RPMI7951 (cell line): ENCODE data around the gene NTM. TPM values are rescaled to one million over a fixed set of nuclear protein-coding genes. Genes with fewer than 3 reads are reported as not detected.

Experiments
- DNase-seq: peaks from one replicate; pipeline ENCODE4 v3.0.0-alpha.2; 2012; ENCODE audit warnings: low read depth
- total RNA-seq: library from RNA; depleted of rRNA; stranded (reverse); fragments of >200 nt; shearing (Covaris generic); gene quantifications from 2 replicates; pipeline ENCODE4 v1.2.3, GENCODE V29; 2014

The NTM gene
- total RNA-seq, 1 experiment from 2014 or later: 47.8 TPM

DNA sequence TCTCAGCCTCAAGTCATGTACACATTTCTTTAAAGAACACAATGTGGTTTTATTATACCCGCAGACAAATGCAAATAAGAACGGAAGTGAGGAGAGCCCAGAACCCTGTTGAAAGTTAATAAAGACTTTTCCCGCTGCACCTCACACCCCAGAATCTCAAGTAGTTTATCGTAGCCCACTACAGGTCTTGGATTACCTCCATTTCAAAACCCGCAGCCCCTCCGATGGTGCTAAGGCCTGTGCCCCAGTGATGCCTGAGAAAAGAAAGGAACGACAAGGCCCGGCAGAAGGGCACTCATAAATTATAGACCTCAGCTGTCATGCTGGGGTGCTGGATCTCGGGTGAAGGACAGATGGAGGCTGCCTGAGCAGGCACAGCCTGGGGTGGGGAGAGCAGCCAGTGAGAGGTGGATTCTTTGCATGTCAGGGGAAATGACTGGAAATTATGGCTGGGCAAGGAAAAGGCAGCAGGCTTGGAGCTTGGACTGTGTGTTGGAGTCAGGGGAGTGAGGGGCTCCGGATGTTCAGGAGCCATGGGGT lies 354.1 kb downstream of the NTM start:
- no peak for DNase-seq

DNA sequence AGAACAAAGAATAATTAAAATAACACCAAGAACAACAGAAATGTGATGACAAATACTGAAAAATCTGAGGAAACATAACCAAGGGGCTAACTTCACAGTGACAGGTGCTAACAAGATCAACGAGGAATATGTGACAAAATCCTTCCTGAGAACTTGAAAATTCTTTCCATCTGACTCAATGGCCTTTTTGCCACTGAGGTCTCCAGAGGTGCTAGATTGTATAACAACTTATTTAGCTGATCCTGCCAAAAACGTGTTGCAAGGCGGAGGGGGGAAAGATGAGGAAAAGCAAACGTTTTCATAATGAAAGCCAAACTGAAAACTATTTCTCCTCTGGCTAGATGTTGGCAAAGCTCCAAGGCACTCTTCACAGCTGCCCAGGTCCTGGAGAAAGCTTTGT lies 364.5 kb downstream of the NTM start:
- DNase-seq: no peak

- DNase-seq: peak; percentile 53
Measured at GRCh38 chr11:131737357-131737756, 366.9 kb downstream of the NTM start.

DNA sequence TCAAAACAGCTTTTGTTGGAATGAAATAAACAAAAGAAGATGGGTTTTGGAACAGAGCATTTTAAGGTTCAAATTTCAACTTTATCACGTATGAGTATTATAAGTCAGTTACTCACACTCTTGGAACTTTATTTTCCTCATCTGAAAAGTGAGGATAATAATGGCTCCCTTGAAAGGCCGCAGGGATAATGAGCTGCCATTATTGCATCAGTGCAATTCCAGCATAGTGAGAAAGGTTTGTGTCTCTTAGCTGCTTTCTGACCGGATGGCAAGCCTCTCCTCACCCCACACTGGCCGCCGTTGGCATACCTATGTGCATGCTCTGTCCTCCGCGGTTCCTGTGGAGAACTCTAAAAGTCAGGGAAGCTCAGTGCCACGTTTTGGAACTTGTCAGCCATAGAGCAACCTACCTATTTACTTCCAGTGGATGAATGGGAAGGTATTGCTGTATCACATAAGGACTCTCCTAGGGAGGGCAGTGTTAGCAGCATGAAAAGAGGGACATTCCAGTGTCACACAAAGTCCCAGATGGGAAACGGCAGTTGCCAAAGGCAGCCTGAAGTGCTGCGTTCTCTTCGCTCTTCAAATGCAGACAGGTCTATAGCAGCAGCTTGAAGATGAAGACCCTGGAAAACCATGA lies 368.9 kb downstream of the NTM start:
- DNase-seq: peak; percentile 48

DNA sequence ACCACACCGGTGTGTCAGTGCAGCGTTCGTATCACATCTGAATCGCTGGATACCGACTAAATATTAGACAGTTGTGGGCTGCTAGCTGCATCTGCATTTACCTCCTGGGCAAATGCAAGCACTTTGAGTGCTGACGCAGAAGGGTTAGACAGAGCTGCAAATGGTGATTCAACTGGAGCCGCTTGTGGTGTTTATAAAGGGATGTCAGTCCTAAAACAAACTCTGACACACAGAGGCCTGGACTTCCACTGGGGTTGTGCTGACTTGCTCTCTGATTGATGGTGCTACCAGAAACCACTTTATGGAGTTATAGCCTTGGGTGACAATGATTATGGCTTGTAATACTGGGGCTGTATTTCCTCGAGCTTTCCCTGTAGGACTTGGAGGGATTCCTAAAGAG lies 374.4 kb downstream of the NTM start:
- peak; percentile 92 for DNase-seq

- DNase-seq: peak; percentile 84
Measured at GRCh38 chr11:131745405-131745804, 375.0 kb downstream of the NTM start.

- peak; percentile 56 for DNase-seq
Measured at GRCh38 chr11:131746201-131746600, 375.8 kb downstream of the NTM start.

GRCh38 chr11:131748151-131749050 lies 378.0 kb downstream of the NTM start:
- peak; percentile 79 for DNase-seq

DNA sequence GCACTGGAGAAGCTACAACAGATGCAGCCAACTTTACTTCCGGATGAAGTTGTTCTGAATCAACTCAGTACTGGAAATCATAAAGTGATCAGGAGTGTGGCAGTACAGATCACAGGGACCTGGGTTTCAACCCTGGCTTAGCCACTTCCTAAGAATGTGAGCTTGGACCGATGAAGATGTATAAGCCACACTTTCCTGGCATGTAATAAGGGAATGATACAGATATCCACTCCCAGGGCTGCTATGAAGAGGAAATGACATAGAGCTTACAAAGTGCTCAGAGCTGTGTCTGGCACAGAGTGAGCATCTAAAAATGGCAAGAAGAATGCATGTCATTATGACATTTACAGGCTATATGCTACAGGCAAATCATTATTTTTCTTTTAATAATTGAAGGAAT lies 378.7 kb downstream of the NTM start:
- peak; percentile 94 for DNase-seq

GRCh38 chr11:131750152-131750551 lies 379.7 kb downstream of the NTM start:
- no peak for DNase-seq

- no peak for DNase-seq
Measured at GRCh38 chr11:131750692-131751091, 380.3 kb downstream of the NTM start.

DNA sequence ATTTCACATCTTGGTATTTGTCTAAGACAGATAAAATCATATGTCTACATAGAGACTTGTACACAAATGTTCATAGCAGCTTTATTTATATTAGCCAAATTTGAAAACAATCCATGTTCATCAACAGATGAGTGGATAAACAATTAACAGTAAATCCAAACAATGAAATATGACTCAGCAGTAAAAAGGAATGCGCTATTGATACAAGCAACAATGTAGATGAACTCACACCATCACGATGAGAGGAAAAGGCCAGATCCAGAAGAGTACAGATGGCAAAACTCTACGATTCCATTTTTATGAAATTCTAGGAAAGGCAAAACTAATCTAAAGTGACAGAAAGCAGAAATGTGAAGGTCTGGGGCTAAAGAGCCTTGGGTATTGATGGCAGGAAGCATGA lies 384.3 kb downstream of the NTM start:
- no peak for DNase-seq

- peak; percentile 71 for DNase-seq
Measured at GRCh38 chr11:131756479-131757110, 386.2 kb downstream of the NTM start.

DNA sequence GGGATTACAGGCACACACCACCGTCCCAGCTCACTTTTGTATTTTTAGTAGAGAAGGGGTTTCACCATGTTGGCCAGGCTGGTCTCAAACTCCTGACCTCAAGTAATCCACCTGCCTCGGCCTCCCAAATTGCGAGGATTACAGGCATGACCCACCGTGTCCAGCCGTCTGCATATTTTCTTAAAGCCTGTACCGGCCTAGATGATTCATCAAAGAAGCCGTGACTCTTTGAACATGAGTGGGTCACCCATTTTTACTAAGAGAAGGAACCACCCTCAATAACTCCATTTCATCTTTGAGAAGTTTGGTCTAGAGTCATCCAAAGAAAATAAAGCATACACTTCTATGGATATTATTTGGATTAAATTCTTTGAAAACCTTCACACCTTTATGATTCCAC lies 388.3 kb downstream of the NTM start:
- DNase-seq: peak; percentile 61

GRCh38 chr11:131759140-131759539 lies 388.7 kb downstream of the NTM start:
- DNase-seq: peak; percentile 62

GRCh38 chr11:131760091-131761061 lies 390.0 kb downstream of the NTM start:
- DNase-seq: peak; percentile 94

DNA sequence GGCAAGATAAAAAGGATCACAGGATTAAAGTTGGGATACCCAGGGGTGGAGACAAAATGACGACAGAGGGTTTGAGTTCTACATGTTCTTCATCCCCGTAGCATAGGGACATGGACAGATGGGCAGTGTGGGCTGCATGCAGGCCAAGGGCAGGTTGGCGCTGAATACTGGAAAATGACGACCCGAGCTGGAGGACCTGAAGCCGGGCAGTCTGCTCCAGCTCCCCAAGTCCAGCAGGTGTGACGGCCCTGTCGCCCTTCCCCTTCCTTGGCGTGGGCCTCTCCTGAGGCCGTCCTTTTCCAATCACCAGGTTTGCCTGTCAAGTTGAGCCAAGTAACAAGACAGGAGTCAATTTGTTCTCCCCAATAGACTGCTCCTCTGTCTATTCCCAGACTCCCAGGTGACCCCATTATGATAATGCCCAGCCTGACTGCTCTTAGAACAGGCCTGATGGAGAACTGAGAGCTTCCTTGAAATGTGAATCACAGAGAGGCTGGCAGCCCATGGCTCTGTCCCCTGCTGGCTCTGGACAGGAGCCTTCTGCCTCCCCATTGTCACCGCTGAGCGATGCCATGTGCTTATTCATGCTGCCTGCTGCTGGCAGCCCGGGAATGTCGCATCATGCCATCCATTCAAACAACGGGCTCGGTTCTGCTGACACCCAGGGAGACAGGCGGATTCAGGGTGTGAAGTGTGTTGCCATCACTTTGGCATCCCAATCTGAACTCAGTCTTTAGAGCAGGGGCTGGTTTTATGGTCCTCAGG lies 392.1 kb downstream of the NTM start:
- DNase-seq: no peak

DNA sequence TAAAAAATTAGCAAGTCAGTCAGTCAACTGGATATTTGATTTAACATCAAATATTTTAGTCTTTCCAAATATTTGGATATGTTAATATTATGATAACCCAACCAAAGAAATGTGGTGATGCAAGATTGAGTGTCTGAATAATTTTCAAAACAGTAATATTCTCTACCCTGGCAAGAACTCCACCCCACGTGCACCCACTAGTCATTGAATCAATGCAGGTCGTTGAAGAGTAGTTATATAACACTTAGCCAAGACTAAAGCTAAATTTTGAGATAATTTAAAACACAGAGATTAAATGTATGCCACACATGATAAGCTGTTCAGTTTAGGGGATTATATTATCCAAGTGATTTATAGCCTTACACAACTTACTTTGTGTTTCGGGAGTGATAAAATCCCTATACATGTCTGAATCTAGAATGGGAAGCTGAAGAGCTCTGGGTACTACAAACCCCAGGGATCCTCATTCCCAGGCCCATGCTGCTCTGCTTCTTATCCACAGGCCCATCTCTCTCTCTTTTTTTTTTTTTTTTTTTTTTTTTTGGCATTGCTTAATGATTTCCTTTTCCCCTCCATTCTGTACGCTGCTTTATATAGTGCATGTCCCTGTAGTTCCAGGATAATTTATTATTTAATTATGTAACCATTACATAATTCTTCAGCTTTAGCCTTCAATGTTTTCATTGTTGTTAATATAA lies 392.9 kb downstream of the NTM start:
- no peak for DNase-seq

DNA sequence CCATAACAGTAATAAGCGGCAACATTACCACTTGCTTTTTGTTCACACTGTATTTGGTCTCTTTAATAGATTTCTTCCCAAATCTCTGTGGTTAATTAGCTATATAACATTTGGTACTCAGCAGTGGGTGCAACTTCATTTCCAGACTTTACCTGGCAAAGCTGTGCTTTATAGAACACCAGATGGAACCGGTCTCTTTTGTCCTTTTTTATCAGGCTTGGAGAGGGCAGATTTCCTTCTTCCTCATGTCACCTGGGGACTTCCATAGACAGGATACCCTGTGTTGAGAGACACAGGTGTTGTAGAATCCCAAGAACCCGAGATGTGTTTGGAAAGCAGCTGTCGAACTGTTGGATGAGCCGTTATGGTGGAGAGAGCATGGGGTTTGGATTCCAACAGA lies 393.7 kb downstream of the NTM start:
- no peak for DNase-seq

GRCh38 chr11:131764649-131765048 lies 394.2 kb downstream of the NTM start:
- no peak for DNase-seq
